Measurements from ENCODE around the gene CFAP57.

The CFAP57 gene

DNA sequence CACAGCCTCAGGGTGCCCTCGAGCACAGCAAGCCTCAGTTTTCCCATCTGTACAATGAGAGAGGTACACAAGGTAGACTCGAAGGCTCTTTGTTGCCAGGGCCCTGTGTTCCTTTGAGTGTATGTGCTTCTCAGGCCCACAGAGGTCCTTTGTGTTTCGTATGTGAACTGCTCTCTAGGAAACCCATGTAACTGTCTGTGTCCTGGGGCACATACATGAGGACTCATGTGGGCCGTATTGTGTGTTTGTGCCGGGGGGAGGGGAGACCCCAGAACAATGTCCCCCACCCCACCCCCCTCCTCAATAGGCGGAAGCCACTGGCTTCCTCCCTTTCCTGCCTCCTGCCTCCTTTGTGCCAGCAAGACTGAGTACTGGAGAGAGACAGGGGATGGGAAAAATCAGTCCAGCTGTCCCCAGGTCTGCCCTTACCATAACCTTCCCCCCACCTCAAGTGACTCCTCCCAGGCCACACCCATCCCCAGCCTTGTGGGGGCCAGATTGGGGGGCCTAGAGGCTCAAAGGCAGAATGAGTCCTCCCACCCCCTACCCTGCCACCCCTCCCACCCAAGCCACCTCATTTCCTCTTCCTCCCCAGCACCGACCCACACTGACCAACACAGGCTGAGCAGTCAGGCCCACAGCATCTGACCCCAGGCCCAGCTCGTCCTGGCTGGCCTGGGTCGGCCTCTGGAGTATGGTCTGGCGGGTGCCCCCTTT, 128.4 kb downstream of the CFAP57 start, which contains the start of gene TIE1:
Gene TIE1, plus strand, starts transcription at position 605 of the 717 bp plus-strand sequence. Its CDS starts 90 bp downstream, at position 695.
- no peak for DNase-seq

DNA sequence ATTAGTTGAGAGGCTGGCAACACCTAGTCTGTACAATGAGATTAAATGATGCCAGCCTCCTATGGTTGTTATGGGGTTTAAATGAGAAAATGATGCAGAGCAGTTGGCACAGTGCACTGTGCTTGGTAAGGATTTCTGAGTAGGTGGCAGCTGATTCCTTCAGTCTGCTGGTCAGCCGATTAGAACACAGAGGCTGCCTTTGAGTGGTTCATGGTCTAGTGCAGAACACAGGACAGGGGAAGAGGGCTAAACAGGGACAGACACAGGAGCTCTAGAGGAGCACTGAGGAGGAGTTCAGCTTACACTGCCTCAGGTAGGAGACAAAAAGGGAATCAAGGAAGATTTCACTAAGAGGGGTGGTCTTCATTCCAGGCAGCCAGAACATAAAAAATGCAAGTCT, 130.1 kb downstream of the CFAP57 start:
- no peak for DNase-seq

DNA sequence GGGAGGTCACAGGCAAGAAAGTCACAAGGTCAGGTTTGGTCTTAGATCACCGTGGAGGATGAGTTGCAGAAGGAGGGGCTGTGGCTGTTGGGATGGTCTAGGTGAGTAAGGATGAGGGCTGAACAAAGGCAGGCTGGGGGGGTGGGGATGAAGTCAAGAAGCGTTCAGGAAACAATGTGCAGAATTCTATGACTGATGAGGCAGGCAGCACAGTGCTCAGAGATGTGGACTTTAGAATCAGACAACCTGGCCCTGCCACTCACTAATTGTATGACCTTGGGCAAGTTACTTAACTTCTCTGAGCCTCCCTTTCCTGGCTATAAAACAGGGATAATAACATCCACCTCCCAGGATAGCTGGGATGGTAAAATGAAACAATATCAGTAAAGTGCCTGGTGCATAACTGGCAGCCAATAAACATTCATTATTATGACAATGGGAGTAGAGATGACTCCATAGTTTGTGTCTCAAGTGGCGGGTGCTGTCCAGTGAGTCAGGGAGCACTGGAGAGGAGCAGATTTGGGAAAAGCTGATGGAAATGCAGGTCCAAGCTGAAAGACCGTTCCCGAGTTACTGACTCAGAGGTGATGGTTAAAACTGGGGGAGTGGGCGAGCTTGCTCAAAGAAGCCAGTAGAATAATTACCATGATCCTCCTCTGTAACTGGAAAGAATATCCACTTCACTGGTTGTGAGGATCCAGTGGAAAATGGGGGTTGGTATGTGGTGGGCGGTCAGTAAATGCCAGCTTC, 130.8 kb downstream of the CFAP57 start:
- no peak for DNase-seq

GRCh38 chr1:43303471-43304313, 131.6 kb downstream of the CFAP57 start:
- no peak for DNase-seq
